GM19099 (cell line): Measurements from ENCODE around the gene HOXB4.

Source experiments
- POLR2A ChIP-seq: IDR thresholded peaks from 3 replicates; pipeline ENCODE4 v1.6.1; 2011; ENCODE audit warnings: low read depth; ENCODE audit not compliant: insufficient read length; ENCODE audit errors: extremely low read depth

The HOXB4 gene

GRCh38 chr17:48568499-48569239 lies 9.5 kb downstream of the HOXB4 start:
- no peak for TF ChIP-seq POLR2A

GRCh38 chr17:48567646-48568354 lies 10.3 kb downstream of the HOXB4 start:
- TF ChIP-seq POLR2A: no peak

- no peak for TF ChIP-seq POLR2A
Observed at GRCh38 chr17:48567209-48567608, 10.9 kb downstream of the HOXB4 start.

- TF ChIP-seq POLR2A: no peak
Observed at GRCh38 chr17:48566717-48567116, 11.4 kb downstream of the HOXB4 start.

- no peak for TF ChIP-seq POLR2A
Observed at GRCh38 chr17:48565925-48566710, 12.0 kb downstream of the HOXB4 start.

GRCh38 chr17:48565022-48565554 lies 13.1 kb downstream of the HOXB4 start:
- TF ChIP-seq POLR2A: no peak

- TF ChIP-seq POLR2A: no peak
Observed at GRCh38 chr17:48564188-48565021, 13.7 kb downstream of the HOXB4 start.

- no peak for TF ChIP-seq POLR2A
Observed at GRCh38 chr17:48563867-48564187, 14.3 kb downstream of the HOXB4 start.

- TF ChIP-seq POLR2A: no peak
Observed at GRCh38 chr17:48563385-48563838, 14.7 kb downstream of the HOXB4 start.

- TF ChIP-seq POLR2A: no peak
Observed at GRCh38 chr17:48562934-48563333, 15.2 kb downstream of the HOXB4 start.

GRCh38 chr17:48561884-48562810 lies 16.0 kb downstream of the HOXB4 start:
- TF ChIP-seq POLR2A: peak; percentile 59

GRCh38 chr17:48559840-48560817 lies 18.0 kb downstream of the HOXB4 start:
- TF ChIP-seq POLR2A: no peak
